HG03045 (cell line): Measurements from ENCODE around the gene VPS52.
"Not testable (repeated sequence)": the region's sequence is repeated elsewhere in the genome, so short reads cannot be mapped to it uniquely, and the experiment has no call there.

Source experiments
- ATAC-seq: cut with Tn5 transposase; IDR thresholded peaks from one replicate; pipeline ENCODE4 v1.9.1; 2021; ENCODE audit warnings: mild to moderate bottlenecking, moderate library complexity; ENCODE audit not compliant: unreplicated experiment

Gene VPS52

GRCh38 chr6:33251395-33252012, 20.2 kb downstream of the VPS52 start:
- ATAC-seq: no peak

- no peak for ATAC-seq
These were observed 20.9 kb downstream of the VPS52 start for GRCh38 chr6:33250731-33251130.

GRCh38 chr6:33249732-33250630, 21.7 kb downstream of the VPS52 start:
- no peak for ATAC-seq

GRCh38 chr6:33248932-33249731, 22.5 kb downstream of the VPS52 start:
- ATAC-seq: peak; percentile 90

GRCh38 chr6:33248643-33248931, 23.1 kb downstream of the VPS52 start:
- ATAC-seq: peak; percentile 14

- ATAC-seq: peak; percentile 39
These were observed 23.6 kb downstream of the VPS52 start for GRCh38 chr6:33247977-33248642.

GRCh38 chr6:33243476-33243875, 28.2 kb downstream of the VPS52 start:
- no peak for ATAC-seq

- ATAC-seq: no peak
These were observed 29.7 kb downstream of the VPS52 start for GRCh38 chr6:33241968-33242367.

- no peak for ATAC-seq
These were observed 33.9 kb downstream of the VPS52 start for GRCh38 chr6:33237741-33238140.

GRCh38 chr6:33236852-33237251, 34.8 kb downstream of the VPS52 start:
- no peak for ATAC-seq

GRCh38 chr6:33236328-33236727, 35.3 kb downstream of the VPS52 start:
- no peak for ATAC-seq

- no peak for ATAC-seq
These were observed 36.4 kb downstream of the VPS52 start for GRCh38 chr6:33235221-33235634.

- ATAC-seq: not testable (repeated sequence)
These were observed 45.1 kb downstream of the VPS52 start for GRCh38 chr6:33226503-33227120.

- ATAC-seq: no peak
These were observed 54.0 kb downstream of the VPS52 start for GRCh38 chr6:33217681-33218080.

- no peak for ATAC-seq
These were observed 54.4 kb downstream of the VPS52 start for GRCh38 chr6:33217246-33217645.

GRCh38 chr6:33216117-33216649, 55.5 kb downstream of the VPS52 start:
- ATAC-seq: no peak

- ATAC-seq: no peak
These were observed 56.2 kb downstream of the VPS52 start for GRCh38 chr6:33215271-33216116.

GRCh38 chr6:33213989-33214335, 57.7 kb downstream of the VPS52 start:
- no peak for ATAC-seq

- ATAC-seq: no peak
These were observed 58.3 kb downstream of the VPS52 start for GRCh38 chr6:33213166-33213988.
